Muscle of back (tissue), 11 donors: Measurements from ENCODE around the gene ESYT3. TPM values are rescaled to one million over a fixed set of nuclear protein-coding genes. Genes with fewer than 3 reads are reported as not detected.
"Not testable (repeated sequence)": the region's sequence is repeated elsewhere in the genome, so short reads cannot be mapped to it uniquely, and the experiment has no call there.

Source experiments
- DNase-seq, 3 donors: peaks; one replicate each; pipeline versions ENCODE4 v3.0.0 to v3.0.0-alpha.2; 2013
- polyA plus RNA-seq, 10 donors: library from polyadenylated mRNA; unstranded; fragments of 120-200 nt; gene quantifications; one replicate each; pipeline ENCODE4 v1.2.1, GENCODE V29; 2013; ENCODE audit not compliant: insufficient read length in 10 of 10

Gene ESYT3
- polyA plus RNA-seq, 10 donors, result 4.6 to 29.4 (median 15.1) TPM

DNA sequence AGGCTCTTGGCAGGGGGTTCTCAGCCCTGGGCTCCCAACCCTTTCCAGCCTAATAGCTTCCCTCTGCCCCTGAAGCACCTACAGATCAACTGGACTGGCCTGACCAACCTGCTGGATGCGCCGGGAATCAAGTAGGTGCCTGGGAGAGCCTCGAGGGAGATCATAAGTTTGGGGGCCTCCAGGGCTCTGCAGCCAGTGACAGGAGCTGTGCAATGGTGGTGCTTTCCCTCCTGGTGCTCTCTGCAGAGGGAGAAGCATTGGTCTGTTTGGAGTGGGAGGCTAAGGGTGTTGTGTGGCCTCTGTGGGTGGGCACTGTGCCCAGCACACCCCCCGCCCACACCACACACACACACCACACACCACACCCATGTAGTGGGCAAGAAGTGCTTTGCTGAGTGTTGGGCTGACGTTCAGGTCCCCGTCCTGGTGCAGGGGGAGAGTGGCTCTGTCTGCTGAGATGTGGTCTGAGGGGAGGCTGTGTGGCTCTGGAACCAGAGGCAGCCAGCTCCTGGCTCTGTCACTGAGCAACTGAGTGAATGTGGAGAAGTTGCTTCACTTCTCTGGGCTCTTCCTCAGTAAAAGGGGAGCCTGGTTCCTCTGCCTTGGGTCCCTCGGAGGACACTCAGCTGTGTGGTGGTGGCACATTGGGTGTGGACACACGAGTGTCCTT is 26.3 kb downstream of the ESYT3 start:
- no peak for DNase-seq

- DNase-seq, result no peak
These were observed 26.8 kb downstream of the ESYT3 start for GRCh38 chr3:138461246-138461645.

DNA sequence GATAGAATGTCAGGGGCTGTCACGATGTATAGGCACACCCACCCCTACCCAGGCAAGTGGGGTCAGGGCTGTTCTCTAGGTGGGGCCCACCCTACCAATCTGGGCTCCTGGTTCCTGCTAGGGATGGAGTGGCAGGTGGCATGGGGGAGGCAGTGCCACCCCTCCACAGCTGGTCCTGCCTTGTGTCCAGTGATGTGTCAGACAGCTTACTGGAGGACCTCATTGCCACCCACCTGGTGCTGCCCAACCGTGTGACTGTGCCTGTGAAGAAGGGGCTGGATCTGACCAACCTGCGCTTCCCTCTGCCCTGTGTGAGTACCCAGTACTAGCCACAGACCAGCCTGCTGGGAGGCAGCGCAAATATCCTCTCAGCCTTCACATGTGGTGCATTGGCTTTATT is 27.5 kb downstream of the ESYT3 start:
- DNase-seq, result no peak

- peak in 2 of 3 donors; percentile 36 to 56 for DNase-seq
These were observed 29.5 kb downstream of the ESYT3 start for GRCh38 chr3:138463724-138464490.

DNA sequence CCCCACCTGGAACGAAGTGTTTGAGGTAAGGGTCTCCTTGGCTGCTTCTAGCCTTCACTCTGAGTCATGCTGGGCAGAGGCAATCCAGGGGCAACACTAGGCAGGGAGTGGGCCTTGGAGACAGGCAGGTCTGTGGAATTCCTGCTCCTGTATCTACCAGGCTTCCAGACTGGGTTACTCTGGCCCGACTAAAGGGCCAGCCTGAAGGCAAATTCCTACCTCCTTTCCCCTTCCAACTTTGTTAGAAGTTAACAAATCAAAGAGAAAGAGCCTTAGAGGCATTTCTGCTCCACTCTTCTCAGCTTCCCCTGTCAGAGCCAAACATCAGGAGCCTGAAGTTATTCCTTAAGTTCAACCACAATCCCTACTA is 30.1 kb downstream of the ESYT3 start:
- no peak for DNase-seq

DNA sequence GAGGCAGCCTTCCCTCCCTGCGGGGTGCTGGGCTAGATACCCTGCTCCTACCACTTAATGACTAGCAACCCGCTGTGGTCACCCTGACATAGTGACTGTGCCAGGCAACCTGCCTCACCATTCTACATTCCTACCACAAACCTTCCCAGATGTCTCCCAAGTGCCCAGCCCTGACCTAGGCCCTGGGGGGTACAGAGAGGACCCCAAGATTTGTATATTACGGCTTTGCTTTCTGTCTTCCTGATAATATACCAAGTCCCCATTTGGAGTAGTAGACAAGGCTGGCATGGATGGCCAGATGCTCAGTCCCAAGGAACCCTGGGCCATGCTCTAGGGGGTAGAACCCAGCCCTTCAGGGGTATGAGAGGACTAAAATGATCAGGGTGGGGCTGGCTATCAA is 31.0 kb downstream of the ESYT3 start:
- no peak for DNase-seq

DNA sequence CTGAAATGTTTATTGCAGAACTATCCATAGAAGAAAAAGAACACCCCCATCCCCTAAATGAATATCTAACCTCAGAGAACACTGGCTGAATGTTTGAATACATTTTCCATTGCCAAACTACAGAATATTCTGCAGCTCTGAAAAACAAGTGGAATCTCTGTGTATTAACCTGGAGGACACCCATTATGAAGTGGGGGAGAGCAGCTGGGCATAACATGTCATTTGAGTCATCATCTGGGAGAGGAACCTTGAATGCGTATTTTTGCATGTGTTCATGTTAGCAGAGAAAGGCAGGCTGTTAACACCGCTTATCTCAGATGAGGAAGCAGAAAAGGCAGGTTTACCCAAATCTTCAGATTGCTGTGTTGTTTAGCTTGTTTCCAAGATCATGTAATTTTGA is 31.5 kb downstream of the ESYT3 start:
- no peak for DNase-seq

DNA sequence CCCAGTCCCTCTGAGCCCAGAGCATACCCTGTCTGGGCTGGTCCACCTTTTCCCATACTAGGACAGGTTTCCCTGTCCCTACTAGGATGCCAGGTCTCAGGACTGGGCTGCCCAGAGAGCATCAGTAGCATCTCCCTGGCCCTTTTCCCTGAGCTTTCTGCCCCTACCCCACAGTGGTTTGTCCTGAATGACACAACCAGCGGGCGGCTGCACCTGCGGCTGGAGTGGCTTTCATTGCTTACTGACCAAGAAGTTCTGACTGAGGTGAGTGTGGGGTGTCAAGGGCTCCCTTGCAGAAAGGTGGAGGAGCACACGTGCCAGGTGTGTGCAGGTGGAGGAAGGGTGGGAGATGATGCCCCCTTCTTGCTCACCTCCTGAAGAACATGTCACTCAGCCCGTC is 33.5 kb downstream of the ESYT3 start:
- no peak for DNase-seq

DNA sequence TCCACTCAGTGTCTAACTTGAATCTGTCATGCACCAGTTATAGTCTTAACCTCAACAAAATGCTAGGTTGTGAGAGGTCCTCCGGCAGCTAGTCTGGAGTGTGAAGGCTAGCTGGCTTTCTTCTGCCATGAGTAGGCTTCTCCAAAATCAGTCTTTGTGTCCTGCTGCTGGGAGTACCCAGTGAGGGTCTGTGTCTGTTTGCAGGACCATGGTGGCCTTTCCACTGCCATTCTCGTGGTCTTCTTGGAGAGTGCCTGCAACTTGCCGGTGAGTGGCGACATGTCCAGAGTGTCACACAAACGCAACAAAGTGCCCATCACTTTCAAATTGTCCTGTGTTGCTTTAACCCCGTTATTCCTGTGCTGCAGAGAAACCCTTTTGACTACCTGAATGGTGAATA is 34.0 kb downstream of the ESYT3 start:
- DNase-seq, result no peak

DNA sequence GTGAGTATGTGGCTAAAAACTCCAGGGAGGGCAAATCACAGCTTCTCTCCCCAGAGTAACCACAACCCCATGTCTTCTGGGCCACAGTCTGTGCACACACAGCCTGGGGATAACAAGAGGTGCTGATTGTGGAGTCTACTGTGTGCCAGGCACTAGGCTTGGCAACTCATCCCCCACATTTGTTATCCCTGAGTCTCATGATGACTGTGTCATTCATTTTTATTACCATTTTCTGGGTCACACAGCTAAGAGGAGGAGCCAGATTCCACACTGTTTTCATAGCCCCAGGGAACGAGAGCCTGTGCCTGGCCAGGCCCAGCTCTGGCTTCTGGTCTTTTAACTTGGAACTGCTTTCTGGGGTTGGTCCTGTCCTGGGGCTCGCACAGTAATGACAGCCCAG is 34.5 kb downstream of the ESYT3 start:
- no peak for DNase-seq

GRCh38 chr3:138469874-138470273 is 35.5 kb downstream of the ESYT3 start:
- DNase-seq, result no peak

DNA sequence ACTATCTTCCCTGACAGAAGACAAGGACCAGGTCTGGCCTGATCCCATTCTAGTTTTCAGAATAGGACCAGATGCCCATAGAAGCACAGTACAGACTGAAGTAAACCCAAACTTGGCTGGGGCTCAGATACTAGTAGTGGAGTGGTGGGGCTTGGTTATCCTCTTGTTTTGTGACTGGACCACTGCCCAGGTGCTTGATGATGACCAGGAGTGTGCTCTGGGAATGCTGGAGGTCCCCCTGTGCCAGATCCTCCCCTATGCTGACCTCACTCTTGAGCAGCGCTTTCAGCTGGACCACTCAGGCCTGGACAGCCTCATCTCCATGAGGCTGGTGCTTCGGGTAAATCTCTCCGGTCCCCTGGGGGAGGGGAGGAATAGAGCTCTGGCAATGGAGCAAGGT is 36.3 kb downstream of the ESYT3 start:
- no peak for DNase-seq

GRCh38 chr3:138471481-138471880 is 37.1 kb downstream of the ESYT3 start:
- no peak for DNase-seq

GRCh38 chr3:138472141-138472825 is 37.9 kb downstream of the ESYT3 start:
- no peak for DNase-seq

- DNase-seq, result no peak
These were observed 39.0 kb downstream of the ESYT3 start for GRCh38 chr3:138473391-138473790.

DNA sequence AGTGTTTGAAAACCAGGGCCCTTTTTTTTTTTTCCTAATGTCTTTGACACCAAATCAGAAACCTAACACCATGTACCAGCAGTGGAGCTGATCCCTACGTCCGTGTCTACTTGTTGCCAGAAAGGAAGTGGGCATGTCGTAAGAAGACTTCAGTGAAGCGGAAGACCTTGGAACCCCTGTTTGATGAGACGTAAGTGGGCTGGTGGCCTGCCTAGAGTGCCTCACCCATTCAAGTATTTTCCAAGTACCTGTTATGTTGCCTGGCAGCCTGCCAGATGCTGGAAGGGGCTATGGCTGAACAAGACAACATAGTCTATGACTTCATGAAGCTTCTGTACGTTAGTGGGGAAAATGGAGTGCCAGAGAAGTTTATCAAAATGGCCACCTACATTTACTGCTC is 39.7 kb downstream of the ESYT3 start:
- no peak for DNase-seq

DNA sequence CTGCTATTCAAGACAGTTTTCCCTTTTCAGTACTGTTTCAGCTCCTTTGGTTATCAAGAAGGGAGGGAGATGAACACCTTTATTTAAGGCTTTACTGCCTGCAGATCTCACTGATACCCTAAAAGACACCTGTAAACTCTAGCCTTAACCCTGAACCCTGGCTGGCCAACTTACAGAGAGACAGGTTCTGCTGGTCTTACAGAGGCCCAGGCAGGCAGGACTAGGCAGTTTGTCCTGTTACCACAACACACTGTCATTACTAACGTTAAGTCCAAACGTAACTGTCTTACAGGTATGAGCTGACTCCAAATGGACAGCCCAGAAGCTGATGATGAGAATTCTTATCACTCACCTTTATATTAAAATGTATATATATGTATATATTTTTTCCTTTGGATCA is 42.1 kb downstream of the ESYT3 start:
- DNase-seq, result no peak

GRCh38 chr3:138477120-138477519 is 42.7 kb downstream of the ESYT3 start:
- no peak for DNase-seq

GRCh38 chr3:138477801-138478200 is 43.4 kb downstream of the ESYT3 start:
- no peak for DNase-seq

DNA sequence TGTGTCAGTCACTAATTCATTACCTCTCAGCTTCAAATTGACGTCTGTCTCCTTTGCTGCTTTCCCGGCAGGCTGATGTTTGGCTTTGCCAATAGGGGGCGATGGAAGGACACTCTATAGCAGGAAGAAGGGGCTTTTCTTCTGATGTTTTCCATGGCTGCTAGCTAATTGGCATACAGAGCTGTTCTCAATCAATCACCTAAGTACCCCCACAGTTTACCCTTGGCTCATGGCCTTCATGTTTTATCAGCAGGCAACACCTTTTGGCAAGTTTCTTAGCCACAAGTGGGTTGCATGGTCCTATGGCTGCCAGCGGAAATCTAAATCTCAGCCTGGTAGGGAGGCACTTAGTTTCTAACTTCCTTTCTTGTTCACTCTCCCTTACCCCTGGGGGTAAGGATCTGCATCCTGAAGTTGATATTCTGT is 45.0 kb downstream of the ESYT3 start:
- no peak for DNase-seq

- not testable (repeated sequence) for DNase-seq
These were observed 50.3 kb downstream of the ESYT3 start for GRCh38 chr3:138484672-138485071.

DNA sequence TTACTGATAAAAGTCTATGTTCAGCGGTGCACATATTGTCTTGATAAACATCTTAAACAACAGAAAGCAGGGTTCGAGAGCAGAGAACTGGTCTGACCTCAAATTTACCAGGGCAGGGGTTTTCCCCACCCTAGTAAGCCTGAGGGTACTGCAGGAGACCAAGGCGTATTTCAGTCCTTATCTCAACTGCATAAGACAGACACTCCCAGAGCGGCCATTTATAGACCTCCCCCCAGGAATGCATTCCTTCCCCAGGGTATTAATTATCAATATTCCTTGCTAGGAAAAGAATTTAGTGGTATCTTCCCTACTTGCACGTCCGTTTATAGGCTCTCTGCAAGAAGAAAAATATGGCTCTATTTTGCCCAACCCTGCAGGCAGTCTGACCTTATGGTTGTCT is 52.2 kb downstream of the ESYT3 start:
- DNase-seq, result not testable (repeated sequence)

DNA sequence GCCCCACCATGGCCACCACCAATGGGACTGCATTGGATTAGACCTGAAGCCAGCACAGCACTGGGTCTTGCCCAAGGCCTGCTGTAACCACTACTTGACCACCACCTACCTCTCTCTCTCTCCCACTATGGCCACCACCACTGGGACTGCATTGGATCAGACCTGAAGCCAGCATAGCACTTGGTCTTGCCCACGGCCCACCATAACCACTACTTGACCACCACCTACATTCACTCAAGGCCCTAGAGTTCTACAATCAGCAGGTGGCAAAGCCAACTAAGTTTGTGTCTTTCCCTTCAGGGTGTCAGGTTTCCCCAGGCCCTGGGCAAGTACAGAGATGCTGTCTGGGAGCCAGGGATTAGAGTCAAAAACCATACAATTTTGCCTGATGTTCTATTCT is 57.6 kb downstream of the ESYT3 start:
- DNase-seq, result no peak
